Naive B cell (primary cell): Measurements from ENCODE around the gene PRDM15. TPM values are rescaled to one million over a fixed set of nuclear protein-coding genes. Genes with fewer than 3 reads are reported as not detected.

Experiments used
- ATAC-seq, 2 donors: fragments of 150-1000 bp; cut with Tn5 transposase; 2 replicates each; pipeline ENCODE4 v1.10.0; 2021; ENCODE audit warnings: low read depth in 2 of 2, mild to moderate bottlenecking in 2 of 2, moderate library complexity in 2 of 2
- DNase-seq: peaks from one replicate; pipeline ENCODE4 v3.0.0; 2022
- H3K27ac Mint-ChIP-seq, 6 donors: one replicate each; pipeline ENCODE4 v1.8.0; 2020 to 2022; ENCODE audit warnings: mild to moderate bottlenecking in 6 of 6, mixed read lengths in 6 of 6, moderate library complexity in 5 of 6, inconsistent platforms in 2 of 6
- H3K27me3 Mint-ChIP-seq, 3 donors: one replicate each; pipeline ENCODE4 v1.8.0; 2021 to 2022; ENCODE audit warnings: mixed read lengths in 3 of 3, mild to moderate bottlenecking in 1 of 3
- H3K36me3 Mint-ChIP-seq, 2 donors: one replicate each; pipeline ENCODE4 v1.8.0; 2020 to 2022; ENCODE audit warnings: mixed read lengths in 2 of 2, inconsistent platforms in 1 of 2, mild to moderate bottlenecking in 1 of 2
- H3K4me1 Mint-ChIP-seq, 3 donors: one replicate each; pipeline ENCODE4 v1.8.0; 2020 to 2022; ENCODE audit warnings: mixed read lengths in 3 of 3, inconsistent platforms in 1 of 3, mild to moderate bottlenecking in 1 of 3, moderate library complexity in 1 of 3
- H3K4me3 Mint-ChIP-seq, 8 donors: one replicate each; pipeline ENCODE4 v1.8.0; 2020 to 2022; ENCODE audit warnings: mild to moderate bottlenecking in 8 of 8, mixed read lengths in 8 of 8, moderate library complexity in 8 of 8, inconsistent platforms in 2 of 8
- H3K9me3 Mint-ChIP-seq, 7 donors: one replicate each; pipeline ENCODE4 v1.8.0; 2020 to 2022; ENCODE audit warnings: mixed read lengths in 7 of 7, mild to moderate bottlenecking in 5 of 7, inconsistent platforms in 2 of 7, moderate library complexity in 1 of 7
- polyA plus RNA-seq, 6 donors: library from polyadenylated mRNA; unstranded; fragments of 300-500 nt; fragmentation: Illumina TruSeq; gene quantifications; one replicate each; pipeline ENCODE4 v1.2.3, GENCODE V29; 2021; ENCODE audit warnings: low read depth in 6 of 6

The PRDM15 gene
- polyA plus RNA-seq, 6 donors from 2014 or later = 0.91 to 3.7 (median 1.4) TPM; not detected in 1

DNA sequence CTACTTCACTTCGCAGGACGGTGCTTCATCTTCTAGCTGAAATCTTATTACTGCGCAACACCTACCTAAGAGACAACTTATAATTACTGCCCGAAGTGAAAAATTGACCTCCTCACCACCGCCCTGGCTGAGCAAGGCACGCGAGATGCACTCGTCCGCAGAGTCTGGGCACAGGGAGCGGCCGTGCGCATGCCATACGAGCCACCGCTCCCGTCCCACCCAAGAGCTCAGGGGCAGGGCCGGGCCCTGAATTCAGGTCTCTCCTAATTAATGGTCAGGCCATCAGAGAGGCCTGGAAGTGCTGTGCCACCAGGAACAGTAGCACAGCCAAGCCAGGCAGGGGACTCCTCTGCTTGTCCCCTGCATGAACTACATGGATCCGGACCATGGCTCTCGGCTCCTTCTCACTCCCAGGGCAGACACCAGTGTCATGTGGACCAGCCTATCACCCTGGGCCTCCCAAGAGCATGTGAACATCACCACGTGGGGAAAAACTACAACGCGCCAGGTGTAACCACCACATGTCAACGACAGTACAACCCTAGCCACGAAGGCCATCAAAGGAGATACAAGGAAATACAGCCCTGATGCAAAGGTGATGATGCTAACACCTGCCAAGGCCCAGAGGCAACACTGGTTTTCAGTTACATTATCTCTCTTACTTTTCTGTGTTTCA lies 123.7 kb downstream of the PRDM15 start:
- H3K27me3 Mint-ChIP-seq = peaks cover 13 to 59% (median 24%) of the 10 kb centered on the region in 3 donors
- DNase-seq = no peak
- no peaks in the 10 kb centered on the region for H3K36me3 Mint-ChIP-seq
- H3K9me3 Mint-ChIP-seq = no peaks in the 10 kb centered on the region
- ATAC-seq = no peak
- H3K27ac Mint-ChIP-seq = no peak overlapping the region
- peaks cover 0 to 4% (median 3%) of the 10 kb centered on the region in 3 donors for H3K4me1 Mint-ChIP-seq
- H3K4me3 Mint-ChIP-seq = no peak overlapping the region

DNA sequence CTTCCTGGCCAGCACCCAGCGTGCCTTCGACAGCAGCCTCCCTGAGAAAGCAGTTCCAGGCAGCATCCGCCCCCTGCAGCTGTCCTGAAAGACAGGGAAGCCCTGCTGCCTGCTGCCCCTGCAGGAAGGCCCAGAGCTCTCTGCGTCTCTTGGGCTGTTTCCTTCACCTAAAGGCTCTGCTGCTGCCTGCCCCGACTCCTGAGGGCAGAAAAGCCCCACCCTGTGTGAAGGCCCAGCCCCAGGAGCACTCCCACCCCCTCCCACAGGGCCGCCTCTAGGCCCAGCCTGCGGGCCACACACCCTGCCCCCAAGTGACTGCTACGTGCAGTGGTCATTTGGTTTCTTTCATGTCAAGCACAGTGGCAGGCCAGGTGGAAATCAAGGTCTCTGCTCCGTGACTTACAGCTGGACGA lies 124.7 kb downstream of the PRDM15 start:
- Mint-ChIP-seq H3K4me1 (no peaks in the 10 kb centered on the region), H3K4me3 (no peak overlapping the region), H3K27me3 (peaks cover 3 to 50% (median 15%) of the 10 kb centered on the region in 3 donors), H3K9me3 (no peaks in the 10 kb centered on the region), H3K36me3 (no peaks in the 10 kb centered on the region), H3K27ac (no peak overlapping the region)
- no peak for DNase-seq
- no peak for ATAC-seq

DNA sequence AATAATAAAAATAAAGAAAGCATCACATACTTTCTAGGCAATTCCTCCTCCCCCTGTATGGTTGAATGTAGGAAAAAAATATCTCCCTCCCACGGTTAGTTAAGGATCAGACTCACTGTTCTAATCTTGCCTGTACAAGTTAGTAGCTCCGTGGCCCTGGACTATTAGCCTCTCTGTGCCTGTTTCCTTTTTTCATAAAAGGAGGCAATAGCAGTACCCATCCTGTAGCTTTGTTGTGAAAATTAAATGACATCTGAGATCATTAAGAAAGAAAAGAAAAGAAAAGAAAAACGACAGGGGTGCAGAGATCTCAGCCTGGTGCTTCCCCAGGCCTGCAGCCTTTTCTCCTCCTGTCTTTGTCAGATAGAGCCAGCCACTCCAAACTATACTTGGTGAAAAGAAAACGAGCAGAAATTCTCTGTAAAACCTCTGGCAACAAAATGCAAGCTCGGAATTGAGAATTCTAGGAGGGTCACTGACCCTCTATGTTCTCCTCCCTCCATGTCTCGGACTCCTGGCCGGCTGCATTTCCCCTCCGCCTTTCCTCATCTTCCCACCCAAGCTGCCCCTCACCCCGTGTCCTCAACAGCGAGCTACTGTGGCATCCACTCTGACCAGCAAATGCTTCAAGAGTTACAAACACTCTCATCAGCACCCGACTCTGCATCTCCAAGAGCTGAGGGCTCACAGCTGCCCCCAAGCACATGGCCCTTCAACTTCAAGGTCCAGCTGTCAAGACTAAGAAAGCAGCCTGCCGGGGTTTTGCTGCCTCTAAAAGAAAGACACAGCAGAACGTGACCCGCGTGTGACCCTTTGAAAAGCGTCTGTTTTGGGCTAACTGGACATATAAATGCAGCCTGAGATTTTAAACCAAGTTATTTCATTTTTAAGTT lies 125.9 kb downstream of the PRDM15 start:
- H3K4me3 Mint-ChIP-seq = no peak overlapping the region
- peaks cover 0 to 40% (median 11%) of the 10 kb centered on the region in 3 donors for H3K27me3 Mint-ChIP-seq
- DNase-seq (no peak), ATAC-seq (no peak)
- no peaks in the 10 kb centered on the region for H3K9me3 Mint-ChIP-seq
- no peaks in the 10 kb centered on the region for H3K36me3 Mint-ChIP-seq
- H3K27ac Mint-ChIP-seq = no peak overlapping the region
- no peaks in the 10 kb centered on the region for H3K4me1 Mint-ChIP-seq

DNA sequence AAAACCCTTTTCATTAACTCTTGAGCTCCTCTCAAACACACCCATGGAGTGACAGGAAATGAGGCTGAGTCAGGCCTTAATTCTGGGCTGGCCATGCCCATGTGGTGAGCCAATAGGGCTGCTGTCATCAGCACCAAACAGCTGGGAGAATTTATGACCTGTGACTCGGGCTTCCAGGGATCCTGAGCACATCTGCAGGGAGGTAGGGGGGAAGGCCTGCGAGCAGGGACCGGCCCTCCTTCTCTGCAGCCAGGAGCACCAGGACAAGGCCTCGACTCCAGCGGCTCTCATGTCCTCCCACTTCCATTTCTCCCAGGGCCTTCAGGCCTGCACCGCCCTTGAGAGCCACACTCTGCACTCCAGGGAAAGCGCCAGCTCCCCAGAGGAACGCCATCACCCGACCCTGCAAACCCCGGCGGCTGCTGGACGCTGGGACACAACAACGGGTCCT lies 126.9 kb downstream of the PRDM15 start:
- H3K9me3 Mint-ChIP-seq = no peaks in the 10 kb centered on the region
- H3K4me3 Mint-ChIP-seq = no peak overlapping the region
- DNase-seq (no peak), ATAC-seq (no peak)
- no peaks in the 10 kb centered on the region for H3K36me3 Mint-ChIP-seq
- no peaks in the 10 kb centered on the region for H3K4me1 Mint-ChIP-seq
- H3K27me3 Mint-ChIP-seq = peaks cover 2 to 37% (median 13%) of the 10 kb centered on the region in 3 donors
- no peak overlapping the region for H3K27ac Mint-ChIP-seq

DNA sequence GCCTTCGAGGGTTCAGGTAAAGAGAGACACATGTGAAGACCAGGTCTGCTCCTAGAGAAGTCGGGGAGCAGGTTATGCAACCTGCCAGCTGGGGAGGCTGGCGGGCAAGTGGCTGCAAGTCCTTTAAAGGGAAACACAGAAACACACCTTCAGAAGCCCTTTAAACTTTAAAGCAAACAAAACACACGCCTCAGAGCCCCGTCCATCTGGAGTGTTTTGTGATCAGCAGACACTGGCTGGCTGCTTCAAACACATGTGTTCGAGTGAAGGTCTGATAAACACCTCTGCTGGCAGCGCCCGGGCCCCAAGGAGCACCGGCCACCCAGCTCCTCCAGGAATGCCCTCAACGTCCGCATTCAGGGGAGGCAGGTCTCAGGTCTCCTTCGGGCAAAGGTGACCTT lies 127.5 kb downstream of the PRDM15 start:
- DNase-seq (no peak), ATAC-seq (no peak)
- Mint-ChIP-seq H3K36me3 (no peaks in the 10 kb centered on the region), H3K4me1 (no peaks in the 10 kb centered on the region), H3K27ac (no peak overlapping the region), H3K4me3 (no peak overlapping the region), H3K9me3 (no peaks in the 10 kb centered on the region), H3K27me3 (peaks cover 9 to 40% (median 13%) of the 10 kb centered on the region in 3 donors)

DNA sequence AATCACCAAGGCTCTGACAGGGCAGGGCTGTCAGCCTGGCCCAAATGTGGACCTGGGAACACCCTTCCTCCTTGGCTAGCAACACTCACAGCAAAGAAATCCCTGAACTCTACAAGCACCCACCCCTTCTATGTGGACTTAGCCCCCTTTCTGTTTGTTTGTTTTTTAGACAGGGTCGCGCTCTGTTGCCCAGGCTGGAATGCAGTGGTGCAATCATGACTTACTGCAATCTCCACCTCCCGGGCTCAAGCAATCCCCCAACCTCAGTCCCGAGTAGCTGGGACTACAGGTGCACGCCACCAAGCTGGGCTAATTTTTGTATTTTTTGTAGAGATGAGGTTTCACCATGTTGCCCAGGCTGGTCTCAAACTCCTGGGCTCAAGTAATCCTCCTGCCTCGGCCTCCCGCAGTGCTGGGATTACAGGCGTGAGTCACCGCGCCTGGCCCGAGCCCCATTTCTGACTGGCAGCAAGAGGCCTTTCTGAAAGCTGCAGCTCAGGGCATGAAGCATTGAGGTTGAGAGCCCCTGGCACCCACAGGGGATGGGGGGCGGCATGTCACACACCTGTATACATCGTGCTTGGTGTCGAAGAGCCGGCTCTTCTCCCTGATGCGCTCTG lies 128.5 kb downstream of the PRDM15 start:
- DNase-seq (no peak), ATAC-seq (no peak)
- Mint-ChIP-seq H3K4me3 (no peak overlapping the region), H3K4me1 (no peaks in the 10 kb centered on the region), H3K9me3 (no peaks in the 10 kb centered on the region), H3K27me3 (peaks cover 11 to 39% (median 13%) of the 10 kb centered on the region in 3 donors), H3K27ac (peak overlapping the region in 1 of 6 donors; percentile 44), H3K36me3 (no peaks in the 10 kb centered on the region)

DNA sequence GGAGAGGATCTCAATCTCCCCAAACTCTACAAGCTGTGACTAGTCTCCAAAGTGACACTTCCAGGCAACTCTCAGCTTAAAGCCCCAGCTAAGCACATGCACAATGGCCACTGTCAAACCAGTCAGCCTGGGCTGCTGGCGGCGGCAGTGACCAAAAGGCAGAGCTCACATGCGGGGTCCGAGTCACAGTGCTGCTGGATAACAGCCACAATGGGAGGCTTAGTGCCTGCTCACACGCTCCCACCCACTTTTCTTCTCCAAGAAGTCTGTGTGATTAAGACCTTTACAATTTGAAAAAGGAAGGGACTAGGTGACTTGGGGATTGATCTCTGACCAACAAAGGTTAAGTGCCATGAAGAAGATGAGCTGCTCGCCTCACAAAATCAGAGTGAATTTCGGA lies 129.1 kb downstream of the PRDM15 start:
- no peak overlapping the region for H3K4me3 Mint-ChIP-seq
- DNase-seq = no peak
- no peak for ATAC-seq
- H3K27me3 Mint-ChIP-seq = peaks cover 11 to 40% (median 13%) of the 10 kb centered on the region in 3 donors
- H3K27ac Mint-ChIP-seq = no peak overlapping the region
- H3K9me3 Mint-ChIP-seq = no peaks in the 10 kb centered on the region
- no peaks in the 10 kb centered on the region for H3K4me1 Mint-ChIP-seq
- H3K36me3 Mint-ChIP-seq = no peaks in the 10 kb centered on the region

DNA sequence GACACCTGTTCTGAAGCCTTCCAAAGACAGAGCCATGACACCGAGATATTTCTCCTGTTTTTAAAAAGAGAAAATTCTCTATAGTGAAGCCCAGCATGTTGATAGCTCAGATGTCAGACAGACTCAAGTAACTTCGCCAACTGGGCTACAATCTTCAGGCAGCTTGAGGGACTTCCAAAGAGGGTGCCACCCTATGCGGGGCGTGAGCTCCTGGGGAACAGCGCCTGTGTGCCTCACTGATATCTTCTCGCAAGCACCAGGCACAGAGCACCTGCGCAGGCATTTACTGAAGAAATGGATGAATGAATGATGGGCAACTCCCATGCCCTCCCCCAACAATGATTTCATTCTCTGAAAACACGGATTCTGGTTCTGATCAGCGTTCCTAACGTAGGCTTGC lies 129.9 kb downstream of the PRDM15 start:
- Mint-ChIP-seq H3K36me3 (no peaks in the 10 kb centered on the region), H3K27ac (no peak overlapping the region), H3K9me3 (no peaks in the 10 kb centered on the region), H3K4me1 (no peaks in the 10 kb centered on the region), H3K4me3 (no peak overlapping the region), H3K27me3 (peaks cover 11 to 43% (median 13%) of the 10 kb centered on the region in 3 donors)
- DNase-seq (no peak), ATAC-seq (no peak)

Other genes starting within 250 kb of the PRDM15 start
- gene RIPK4, start 112.3 kb downstream of the PRDM15 start, polyA plus RNA-seq = not detected
- 1 to 10 TPM in 5 of 6 donors, not detected in 1; 2.6 to 4.6 (median 3.4) TPM for gene C2CD2, start 74.7 kb upstream of the PRDM15 start, polyA plus RNA-seq
- gene ZBTB21, start 131.0 kb upstream of the PRDM15 start, polyA plus RNA-seq = 10 to 100 TPM in 4 of 6 donors, 1 to 10 TPM in 2; 4.9 to 17.1 (median 13.3) TPM
- under 1 TPM in 4 of 6 donors, not detected in 2; 0.04 to 0.17 (median 0.11) TPM for gene UMODL1, start 192.0 kb upstream of the PRDM15 start, polyA plus RNA-seq